ENCODE data around the gene FGF2.

- TF ChIP-seq CTCF (IDR thresholded peaks at IDR 0.05; ENCODE audit: insufficient read depth, low read length, poor library complexity, severe bottlenecking) = no peak
- TF ChIP-seq EZH2phosphoT487 (conservative IDR thresholded peaks at IDR 0.05; ENCODE audit: low read length) = no peak
These were observed 28.8 kb downstream of the FGF2 start for GRCh38 chr4:122855353-122855890.

Data from SU-DHL-6 (cell line).